HG03439 (cell line): ENCODE measurements around the gene TPTE2.
"Not testable (repeated sequence)": the region's sequence is repeated elsewhere in the genome, so short reads cannot be mapped to it uniquely, and the experiment has no call there.

ENCODE experiments used
- ATAC-seq: cut with Tn5 transposase; IDR thresholded peaks from one replicate; pipeline ENCODE4 v1.9.1; 2021; ENCODE audit warnings: mild to moderate bottlenecking, moderate library complexity; ENCODE audit not compliant: unreplicated experiment

Gene TPTE2

DNA sequence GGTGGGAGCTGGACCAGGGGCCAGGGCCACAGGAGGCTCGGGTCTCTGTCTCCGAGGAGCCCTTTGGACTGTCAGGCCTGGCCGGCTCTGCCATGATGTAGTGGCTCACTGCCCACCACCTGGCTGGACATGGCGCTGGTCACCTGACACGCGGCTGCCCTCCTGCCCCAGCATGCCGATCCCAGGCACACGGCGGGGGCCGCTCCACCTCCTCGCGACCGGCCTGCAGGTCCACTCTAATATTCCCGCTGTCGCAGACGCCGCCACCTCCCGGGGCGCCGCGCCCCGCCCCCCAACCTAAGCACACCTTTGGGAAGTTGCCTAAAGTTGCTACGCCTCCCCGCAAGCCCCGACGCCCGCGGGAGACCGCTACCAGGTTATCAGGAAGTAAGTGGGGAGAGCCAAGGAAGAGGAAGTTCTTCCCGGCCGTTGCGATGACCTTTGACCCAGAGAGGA, at the start of gene TPTE2:
Gene TPTE2 (minus strand): TSS at position 406 of the 456 bp plus-strand sequence. CDS start 58,298 bp downstream, outside the sequence.
- not testable (repeated sequence) for ATAC-seq

DNA sequence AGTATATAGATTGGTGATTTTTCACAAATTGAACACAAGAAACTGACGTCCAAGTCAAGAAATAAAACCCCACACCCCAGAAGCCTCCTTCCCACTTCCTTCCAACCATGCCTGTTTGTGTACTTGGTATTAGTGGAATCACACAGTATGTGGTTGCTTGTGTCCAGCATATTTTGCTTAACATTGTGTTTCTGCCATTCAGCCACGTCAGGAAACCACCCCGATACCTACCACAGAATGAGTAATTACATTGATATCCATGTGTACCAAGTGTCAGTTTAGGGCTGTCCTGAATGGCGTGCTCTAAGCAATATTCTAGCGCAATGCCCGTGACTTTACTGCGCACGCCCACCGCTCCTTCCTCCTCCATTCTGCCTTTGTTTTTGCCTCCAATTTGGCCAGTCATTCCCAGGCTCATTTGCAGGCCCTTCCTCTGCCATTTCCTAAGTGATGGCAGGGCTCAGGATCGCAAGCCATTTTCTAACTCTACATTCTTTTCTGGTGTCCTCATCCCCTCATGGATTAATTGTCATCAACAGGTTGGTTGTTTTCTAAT, 46.3 kb upstream of the TPTE2 start:
- no peak for ATAC-seq

DNA sequence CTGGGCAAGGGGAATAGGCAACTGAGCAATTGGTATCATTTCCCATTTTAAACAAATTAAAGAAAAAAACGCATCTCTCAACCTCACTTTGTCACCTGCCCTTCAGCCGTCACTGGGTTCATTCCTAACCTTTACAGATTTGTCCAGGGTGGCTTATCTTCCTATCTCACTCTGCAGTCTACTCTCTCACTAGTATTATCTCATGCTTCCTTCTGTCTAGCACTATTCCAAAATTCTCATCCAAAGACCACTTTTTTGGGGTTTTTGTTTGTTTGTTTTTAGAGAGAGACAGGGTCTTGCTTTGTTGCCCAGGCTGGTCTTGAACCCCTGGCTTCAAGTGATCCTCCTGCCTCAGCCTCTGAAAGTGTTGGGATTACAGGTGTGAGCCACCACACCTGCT, 45.4 kb upstream of the TPTE2 start:
- no peak for ATAC-seq

DNA sequence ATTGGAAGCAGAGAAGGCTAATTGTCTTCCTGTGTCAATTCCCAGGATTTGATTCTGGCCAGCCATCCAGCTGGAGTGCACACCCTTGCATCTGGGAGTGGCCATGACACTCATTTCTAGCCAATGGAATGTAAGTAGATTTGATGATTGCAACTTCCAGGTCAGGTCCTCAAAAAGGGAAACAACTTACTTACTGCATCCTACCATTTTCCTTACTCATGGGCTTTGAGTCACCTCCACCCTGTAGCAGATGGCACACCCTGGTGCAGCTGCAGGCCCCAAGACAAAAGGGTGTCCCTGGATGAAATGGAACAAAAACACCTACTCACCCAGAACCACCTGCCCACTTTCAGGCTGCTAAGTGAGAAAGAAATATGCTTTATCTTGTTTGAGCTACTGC, 44.8 kb upstream of the TPTE2 start:
- no peak for ATAC-seq

DNA sequence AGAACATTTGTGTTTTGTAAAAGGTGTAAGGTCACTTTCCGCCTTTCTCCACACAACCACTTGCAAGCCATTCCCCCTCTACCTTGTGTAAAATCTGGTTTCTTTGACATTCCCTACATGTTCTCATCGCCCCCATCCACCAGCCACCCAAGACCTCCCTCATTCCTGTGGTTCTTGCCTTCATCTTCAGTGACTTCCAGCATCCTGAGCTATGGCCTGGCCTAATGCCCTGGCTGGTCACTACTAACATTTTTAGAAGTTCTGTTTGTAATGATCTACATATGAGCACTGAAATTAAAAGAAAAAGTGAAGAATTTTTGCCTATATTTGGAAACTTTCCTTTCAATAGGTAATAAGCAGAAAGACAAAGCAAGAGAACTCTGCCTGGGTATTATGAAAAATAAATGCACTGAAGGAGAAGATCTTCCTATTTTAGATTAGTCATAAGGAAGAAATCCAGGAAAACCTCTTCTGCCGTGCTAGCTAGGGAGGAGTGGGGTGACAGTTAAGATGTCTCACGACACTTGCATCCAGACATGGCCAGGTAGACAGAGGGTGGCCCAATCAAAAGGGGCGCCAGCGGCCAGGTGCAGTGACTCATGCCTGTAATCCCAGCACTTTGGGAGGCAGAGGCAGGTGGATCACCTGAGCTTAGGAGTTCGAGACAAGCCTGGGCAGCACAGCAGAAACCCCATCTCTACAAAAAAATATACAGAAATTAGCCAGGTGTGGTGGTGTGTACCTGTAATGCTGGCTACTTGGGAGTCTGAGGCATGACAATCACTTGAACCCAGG, 44.0 kb upstream of the TPTE2 start:
- ATAC-seq: no peak

DNA sequence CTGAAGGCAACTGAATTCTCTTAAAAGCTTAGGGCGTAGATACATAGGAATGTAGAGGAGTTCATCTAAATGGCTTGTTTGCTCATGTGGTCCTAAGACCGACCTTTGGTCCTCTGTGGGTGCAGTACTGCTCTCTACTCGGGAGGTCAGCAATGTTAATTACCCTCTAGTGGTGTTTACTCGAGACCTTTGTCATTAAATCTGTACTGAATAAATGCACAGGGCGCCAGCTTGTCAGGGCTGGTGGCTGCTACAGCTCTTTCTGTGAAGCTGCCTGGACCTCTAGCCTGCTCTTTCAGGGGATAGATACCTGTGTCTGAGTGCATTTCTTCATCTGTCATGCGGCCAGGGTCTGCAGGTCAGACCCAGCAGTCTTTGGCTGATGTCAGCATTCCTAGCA, 43.0 kb upstream of the TPTE2 start:
- no peak for ATAC-seq

DNA sequence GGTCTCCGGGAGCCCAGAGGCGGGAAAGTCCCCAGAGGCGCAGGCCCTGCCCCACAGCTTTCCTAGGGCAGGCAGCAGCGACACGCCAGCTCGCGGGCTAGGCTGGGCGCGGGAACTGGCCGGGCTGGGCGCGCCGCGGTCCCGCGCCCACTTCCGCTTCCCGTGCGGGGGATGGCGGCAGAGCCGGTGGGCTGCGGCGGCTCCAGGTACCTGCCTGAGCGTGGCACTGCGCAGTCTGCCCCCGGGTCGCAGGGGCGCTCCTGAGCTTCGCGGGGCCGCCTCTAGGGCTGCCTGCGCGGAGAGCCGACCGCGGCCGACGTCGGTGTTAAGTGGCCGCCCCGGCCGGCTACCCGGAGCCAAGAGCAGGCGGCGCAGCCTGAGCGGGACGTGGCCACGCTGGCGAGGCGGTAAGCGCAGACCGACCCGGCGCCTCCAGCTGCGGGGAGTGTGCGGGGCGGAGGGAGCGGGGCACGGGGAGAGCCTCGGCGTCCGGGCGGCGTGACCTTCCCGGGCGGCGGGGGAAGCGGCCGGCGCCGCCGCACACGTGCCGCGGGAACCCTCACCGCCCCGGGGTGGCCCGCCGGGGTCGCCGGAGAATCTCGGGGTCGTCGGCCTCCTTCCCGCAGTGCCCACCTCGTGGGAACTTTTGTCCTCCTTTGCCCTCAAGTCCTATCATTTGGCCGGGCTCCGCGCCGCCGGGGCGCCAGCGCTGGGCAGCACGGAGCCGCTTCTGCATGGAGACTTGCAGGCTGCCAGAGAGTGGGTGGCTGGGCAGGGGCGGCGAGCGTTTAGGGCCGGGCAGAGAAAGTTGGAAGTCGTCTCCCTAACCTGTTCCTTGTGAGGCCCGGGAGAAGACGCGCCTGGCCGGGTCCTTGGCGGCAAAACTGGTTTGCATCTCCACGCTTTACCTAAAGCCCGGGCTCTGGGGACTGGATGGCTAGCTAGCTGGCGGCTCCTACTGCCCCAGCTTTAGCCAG, 40.7 kb upstream of the TPTE2 start:
- ATAC-seq: peak; percentile 76

DNA sequence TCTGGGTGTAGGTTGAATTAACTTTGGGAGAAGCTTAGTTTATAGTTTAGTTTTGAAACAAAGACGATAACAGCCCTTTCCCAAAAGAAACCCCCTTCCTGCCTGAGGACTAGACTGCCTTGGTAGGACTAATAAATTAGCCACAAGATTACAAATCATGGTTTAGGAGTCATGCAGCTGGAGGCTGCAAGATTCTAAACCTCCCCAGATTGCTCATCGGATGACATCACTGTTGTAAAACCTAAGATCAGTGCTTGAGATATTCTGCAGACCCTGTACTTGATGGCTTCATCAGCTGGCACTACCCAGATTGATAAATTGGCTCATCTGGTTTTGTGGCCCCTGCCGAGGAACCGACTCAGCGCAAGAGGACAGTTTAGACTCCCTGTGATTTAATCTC, 36.2 kb upstream of the TPTE2 start:
- ATAC-seq: no peak

DNA sequence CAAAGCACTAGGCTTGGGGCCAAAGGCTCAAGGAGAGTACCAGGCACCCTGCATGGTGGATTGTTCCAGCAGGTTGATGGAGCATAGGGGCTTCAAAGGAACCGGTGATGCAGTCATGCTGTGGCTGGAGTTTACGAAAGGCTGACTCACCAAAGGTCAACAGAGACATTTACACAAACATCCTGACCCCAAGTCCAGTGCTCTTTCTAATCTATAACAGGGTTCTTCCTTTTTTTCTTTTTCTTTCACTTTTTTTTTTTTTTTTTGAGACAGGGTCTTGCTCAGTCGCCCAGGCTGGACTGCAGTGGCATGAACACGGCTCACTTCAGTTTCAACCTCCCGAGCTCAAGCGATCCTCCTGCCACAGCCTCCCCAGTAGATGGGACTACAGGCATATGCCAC, 35.6 kb upstream of the TPTE2 start:
- no peak for ATAC-seq

DNA sequence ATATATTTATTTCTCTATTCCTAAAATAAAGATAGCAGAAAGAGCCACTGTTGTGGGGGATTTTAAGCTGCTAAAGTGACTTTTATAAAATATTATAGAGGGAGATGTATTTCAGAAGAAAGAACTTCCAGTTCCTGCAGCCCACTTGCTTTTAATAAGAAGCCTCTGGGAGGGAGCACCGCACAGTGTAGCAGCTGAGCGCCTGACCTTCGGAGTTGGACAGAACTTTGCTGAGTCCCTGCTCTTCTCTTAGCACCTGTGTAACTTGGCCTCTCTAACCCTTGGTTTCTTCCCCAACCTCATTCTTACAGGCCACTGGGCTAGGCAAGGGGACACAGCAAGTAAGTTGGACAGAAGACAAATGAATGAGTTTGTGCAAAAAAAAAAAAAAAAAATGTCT, 34.8 kb upstream of the TPTE2 start:
- ATAC-seq: no peak

DNA sequence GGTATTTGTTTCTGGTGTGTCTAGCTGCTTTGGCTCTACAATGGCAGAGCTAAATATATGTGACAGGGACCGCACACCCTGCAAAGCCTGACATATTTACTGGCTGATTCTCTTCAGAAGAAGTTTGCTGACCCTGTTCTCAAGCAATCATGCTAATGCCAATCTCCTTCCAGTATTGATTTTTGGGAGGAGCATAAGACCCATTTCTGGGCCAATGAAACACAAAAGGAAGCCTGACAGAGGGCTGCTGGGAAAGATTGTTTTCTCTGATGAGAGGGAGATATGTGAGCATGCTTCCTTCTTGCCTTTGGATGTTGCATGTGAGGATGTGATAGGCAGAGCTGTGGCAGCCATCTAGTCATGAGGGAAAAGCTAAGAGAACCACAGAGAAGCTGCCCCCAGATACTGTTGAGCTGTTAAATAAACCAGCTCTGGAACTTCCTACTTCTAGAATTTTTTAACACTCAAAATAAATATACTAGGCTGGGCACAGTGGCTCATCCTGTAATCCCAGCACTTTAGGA, 31.4 kb upstream of the TPTE2 start:
- no peak for ATAC-seq

DNA sequence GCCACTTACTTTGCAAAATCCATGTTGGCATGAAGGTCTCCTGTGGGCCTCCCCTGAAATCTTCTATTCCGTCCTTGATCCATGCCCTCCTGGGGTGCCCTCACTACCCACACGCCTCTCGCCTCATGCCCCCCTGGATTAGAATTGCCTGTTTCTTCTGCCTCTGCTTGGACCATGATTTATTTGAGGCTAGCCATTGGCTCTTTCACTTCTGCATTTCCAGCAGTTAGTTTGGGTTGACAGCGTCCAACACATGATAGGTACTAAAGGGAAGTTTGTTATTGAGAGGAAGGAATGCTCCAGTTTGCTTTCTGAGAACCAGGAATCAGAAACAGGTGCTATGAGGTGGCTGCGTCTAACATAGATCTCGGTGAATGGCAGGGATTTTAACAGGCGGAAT, 30.5 kb upstream of the TPTE2 start:
- ATAC-seq: no peak

DNA sequence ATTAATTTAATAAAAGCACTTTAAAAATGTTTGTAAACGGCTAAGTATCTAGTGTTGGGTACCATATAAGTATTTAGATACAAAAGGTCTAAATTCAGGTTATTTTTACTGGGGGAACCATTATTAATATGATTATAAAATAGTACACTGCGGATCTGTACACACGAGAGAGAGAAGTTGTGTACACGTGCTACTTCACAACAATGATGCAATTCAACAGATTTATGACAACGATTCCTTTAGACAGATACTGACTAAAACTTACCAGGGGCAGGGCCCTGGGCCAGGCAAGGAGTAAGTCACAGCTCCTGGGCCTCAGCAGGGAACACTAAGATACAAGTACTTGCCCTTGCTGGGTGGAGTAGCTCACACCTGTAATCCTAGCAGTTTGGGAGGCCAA, 29.1 kb upstream of the TPTE2 start:
- ATAC-seq: no peak

DNA sequence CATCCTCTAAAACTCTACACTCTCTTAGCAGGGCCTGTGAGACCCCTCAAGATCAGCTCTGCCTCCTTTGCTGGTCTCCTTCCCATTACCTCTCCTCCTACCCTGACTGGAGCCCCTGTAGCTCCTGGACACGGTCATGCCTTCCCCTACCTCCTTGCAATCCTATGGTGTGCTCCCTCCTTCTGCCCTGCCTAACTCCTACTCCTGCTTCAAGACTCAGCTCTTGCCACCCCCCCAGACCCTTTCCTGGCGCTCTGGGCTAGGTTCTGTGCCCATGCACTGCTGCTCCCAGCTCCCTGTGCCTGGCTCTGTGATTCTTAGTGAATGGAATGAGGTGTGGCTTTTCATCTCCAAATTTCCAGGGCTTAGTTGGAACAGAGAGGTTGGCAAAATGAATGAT, 28.0 kb upstream of the TPTE2 start:
- no peak for ATAC-seq

DNA sequence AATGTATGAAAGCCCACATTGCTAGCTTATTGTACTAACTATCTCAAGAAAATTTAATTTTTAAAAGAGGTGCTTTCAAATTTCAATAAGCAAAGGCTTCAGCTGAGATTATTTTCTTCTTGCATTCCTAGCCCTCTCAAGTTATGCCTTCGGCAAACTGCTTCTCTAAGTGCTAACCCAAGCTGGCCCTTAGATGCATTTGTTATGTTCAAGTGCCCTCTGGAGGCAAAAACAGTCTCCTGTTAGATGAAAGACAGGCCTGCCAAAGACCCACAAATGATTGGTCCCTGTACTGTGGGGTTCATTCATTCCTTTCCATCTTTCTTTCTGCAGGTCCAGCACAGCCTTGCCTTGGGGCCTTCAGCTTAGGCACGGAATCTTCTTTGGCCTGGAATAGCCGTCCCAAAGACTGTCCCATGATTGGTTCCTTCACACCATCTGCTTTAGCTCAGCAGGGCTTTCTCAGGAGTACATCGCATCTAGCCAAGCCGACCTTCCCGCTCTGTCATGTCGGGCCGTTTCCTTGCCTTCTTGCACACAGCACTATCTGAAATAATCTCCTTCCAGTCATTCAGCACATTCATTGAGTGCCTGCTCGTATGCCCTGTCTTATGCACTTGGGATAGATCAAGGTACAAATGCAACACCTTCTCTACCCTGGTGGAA, 26.4 kb upstream of the TPTE2 start:
- peak; percentile 64 for ATAC-seq

DNA sequence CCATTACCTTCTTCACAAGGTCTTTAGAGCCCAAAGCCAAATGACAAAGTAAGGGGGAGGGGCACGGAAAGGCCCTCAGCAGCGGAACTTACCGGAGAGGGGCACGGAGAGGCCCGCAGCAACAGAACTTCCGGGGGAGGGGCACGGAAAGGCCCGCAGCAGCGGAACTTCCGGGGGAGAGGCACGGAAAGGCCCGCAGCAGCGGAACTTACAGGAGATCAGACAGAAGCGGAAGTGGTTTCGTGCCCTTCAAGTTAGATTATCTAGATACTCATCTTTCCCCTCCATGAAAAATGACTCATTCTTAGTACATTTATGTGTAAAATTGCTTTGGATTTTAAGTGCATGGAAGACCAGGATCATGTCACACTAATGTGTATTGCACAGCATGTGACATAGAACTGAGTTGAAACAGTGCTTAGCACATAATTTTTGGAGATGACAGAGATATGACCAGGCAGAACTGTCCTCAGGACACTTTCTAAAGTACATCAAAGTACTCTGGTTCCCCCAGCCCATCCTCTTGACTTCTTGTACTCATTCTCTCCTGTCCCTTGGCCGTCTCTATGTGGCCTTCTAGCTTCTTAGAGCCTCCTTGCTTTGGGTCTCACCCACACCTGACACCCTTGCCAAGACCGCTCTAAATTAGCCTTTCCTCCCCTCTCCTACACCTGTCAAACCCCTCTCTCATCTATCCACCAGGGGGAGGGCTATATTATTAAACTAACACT, 25.7 kb upstream of the TPTE2 start:
- ATAC-seq: peak; percentile 78

DNA sequence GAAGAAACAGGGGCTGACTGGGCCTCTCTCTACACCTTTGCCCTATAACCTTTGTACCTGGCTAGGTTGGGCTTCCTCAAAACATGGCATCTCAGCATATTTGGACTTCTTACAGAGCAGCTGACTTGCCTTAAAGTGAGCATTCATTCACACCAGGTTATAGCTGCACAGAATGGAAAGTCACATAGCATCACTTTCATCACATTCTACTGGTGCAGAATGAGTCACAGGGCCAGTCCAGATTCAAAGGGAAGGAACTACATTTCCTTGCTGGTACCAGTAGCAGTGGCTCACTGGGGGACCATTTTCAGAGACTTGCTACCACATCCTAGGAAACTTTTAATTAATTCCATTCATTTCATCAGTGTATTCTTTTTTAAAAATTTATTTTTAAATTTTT, 20.3 kb upstream of the TPTE2 start:
- no peak for ATAC-seq

DNA sequence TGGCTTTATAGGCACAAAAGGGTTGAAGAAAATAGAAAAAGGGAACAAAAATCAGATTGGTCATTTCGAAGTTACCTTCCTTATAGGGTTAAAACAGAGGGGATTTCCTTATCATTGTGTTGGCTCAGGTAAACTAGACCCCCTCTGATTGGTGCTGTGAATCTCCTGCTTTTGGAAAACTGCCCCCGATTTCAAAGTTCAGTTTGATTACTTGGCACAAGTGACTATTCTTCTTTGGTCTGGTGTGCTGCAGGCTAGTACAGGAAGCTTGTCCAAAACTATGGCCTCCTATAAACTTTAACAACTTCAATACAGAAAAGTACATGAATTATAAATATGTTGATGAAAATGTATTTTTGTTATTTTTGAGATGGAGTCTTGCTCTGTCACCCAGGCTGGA, 13.9 kb upstream of the TPTE2 start:
- ATAC-seq: no peak

DNA sequence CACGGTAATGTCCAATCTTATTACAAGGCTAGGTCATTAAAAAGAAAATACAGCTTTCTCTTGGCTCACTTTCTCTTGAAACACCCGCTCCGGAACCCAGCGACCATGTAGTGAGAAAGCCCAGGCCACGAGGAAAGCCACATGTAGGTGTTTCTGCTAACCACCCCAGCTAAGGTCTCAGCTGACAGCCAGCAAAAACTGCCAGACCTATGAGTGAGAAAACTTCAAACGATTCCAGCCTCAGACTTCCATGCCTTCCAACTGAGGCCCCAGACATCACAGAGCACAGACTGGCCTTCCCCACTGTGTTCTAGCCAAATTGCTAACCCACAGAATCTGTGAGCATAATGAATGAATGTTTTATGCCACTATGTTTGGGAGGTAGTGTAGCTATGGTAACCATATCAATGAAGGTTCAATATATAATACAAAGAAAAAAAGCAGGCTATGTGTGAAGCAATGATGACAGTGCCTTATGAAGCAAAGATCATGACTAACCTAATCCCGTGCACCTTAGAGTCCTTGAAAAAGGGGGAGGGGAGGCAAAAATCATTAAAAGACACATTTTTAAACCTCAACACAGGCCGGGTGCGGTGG, 11.9 kb upstream of the TPTE2 start:
- ATAC-seq: no peak

DNA sequence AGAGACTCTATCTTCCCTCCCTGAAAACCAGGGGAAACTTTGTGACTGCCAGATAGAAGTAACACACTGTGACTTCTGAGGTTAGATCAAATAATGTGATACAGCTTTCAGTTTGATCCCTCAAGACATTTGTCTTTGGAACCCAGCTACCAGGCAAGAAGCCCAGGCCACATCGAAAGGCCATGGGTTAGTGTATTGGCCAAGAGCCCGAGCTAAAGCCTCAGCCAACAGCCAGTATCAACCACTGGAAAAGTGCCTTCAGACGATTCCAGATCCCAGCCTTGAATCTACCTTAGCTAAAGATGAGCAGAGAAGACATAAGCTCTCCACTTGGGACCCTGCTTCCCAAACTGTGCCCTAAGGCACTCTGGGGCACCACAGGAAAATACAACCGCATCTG, 10.9 kb upstream of the TPTE2 start:
- ATAC-seq: no peak
